GM20431 (cell line): ENCODE data around the gene LRRC56.

ENCODE experiments used
- in situ Hi-C: fragments of 300-500 bp; cut with MseI, MboI; formaldehyde crosslinking; loops from one replicate; pipeline ENCODE4 v1.15.0; 2020; ENCODE audit warnings: low sequenced_read_pairs; ENCODE audit not compliant: unreplicated experiment

LRRC56 gene

GRCh38 chr11:535519-536454 lies 1.5 kb upstream of the LRRC56 start, which contains the start of gene HRAS:
Gene HRAS, minus strand, starts transcription at chr11:535576.
- in situ Hi-C loops: no loop called here

GRCh38 chr11:537622-538430 lies 499 bp downstream of the LRRC56 start:
- in situ Hi-C loops: no loop called here

- in situ Hi-C loops: no loop called here
Measured at GRCh38 chr11:538431-539051, 1.2 kb downstream of the LRRC56 start.

GRCh38 chr11:539971-540481 lies 2.7 kb downstream of the LRRC56 start:
- in situ Hi-C loops: no loop called here

- in situ Hi-C loops: no loop called here
Measured at GRCh38 chr11:540583-541432, 3.5 kb downstream of the LRRC56 start.

- in situ Hi-C loops: no loop called here
Measured at GRCh38 chr11:541433-541885, 4.1 kb downstream of the LRRC56 start.

- in situ Hi-C loops: no loop called here
Measured at GRCh38 chr11:544817-545166, 7.5 kb downstream of the LRRC56 start.

GRCh38 chr11:545171-545570 lies 7.8 kb downstream of the LRRC56 start:
- in situ Hi-C loops: no loop called here

- in situ Hi-C loops: no loop called here
Measured at GRCh38 chr11:548700-549603, 11.6 kb downstream of the LRRC56 start.

GRCh38 chr11:550021-550745 lies 12.9 kb downstream of the LRRC56 start:
- in situ Hi-C loops: loop anchor here (10.0 kb wide), 1 partner anchor 175 kb away; no protein-coding TSS in a partner anchor

GRCh38 chr11:550746-551085 lies 13.4 kb downstream of the LRRC56 start:
- in situ Hi-C loops: loop anchor here (10.0 kb wide), 1 partner anchor 174 kb away; no protein-coding TSS in a partner anchor

GRCh38 chr11:551131-551530 lies 13.8 kb downstream of the LRRC56 start:
- in situ Hi-C loops: loop anchor here (10.0 kb wide), 1 partner anchor 174 kb away; no protein-coding TSS in a partner anchor

- in situ Hi-C loops: loop anchor here (10.0 kb wide), 1 partner anchor 173 kb away; no protein-coding TSS in a partner anchor
Measured at GRCh38 chr11:551596-551995, 14.3 kb downstream of the LRRC56 start.

GRCh38 chr11:553083-553987 lies 16.0 kb downstream of the LRRC56 start:
- in situ Hi-C loops: loop anchor here (10.0 kb wide), 1 partner anchor 171 kb away; no protein-coding TSS in a partner anchor

GRCh38 chr11:553988-554340 lies 16.6 kb downstream of the LRRC56 start:
- in situ Hi-C loops: loop anchor here (10.0 kb wide), 1 partner anchor 171 kb away; no protein-coding TSS in a partner anchor

GRCh38 chr11:554428-555226 lies 17.3 kb downstream of the LRRC56 start:
- in situ Hi-C loops: loop anchor here (10.0 kb wide), 1 partner anchor 170 kb away; no protein-coding TSS in a partner anchor
